ENCODE results near the gene ASTN1. TPM values are rescaled to one million over a fixed set of nuclear protein-coding genes. Genes with fewer than 3 reads are reported as not detected.

ASTN1 gene
- total and polyA plus RNA-seq, 9 of the 15 experiments (the other 6 are each of a cell fraction or from before 2014, with no cell fraction given), result 0.05 to 0.22 (median 0.18) TPM

DNA sequence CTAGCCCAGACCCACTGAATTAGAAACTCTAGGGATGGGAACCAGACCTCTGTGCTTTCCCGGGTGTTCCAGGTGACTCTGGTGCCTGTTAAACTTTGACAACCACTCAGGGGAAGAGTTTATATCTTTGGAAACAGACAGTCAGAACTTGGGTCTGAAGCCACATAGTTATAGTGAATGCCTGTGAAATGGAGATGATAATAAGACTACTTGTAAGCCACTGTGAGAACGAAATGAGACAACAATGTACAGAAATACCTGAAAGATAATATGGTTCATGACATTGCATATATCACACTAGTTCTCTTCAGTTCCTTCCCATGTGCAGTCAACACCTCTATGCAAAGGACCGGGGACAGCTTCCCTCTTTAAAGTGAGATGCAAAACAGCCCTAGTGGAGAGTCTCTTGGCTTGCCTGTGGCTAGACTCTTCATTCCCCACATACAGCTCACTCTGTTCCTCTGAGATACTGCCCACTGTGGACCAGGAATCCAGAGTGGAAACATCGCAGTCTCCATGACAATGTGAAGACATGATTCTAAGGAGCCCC, 287.5 kb downstream of the ASTN1 start (continued):
- TF ChIP-seq, protein P1, sequence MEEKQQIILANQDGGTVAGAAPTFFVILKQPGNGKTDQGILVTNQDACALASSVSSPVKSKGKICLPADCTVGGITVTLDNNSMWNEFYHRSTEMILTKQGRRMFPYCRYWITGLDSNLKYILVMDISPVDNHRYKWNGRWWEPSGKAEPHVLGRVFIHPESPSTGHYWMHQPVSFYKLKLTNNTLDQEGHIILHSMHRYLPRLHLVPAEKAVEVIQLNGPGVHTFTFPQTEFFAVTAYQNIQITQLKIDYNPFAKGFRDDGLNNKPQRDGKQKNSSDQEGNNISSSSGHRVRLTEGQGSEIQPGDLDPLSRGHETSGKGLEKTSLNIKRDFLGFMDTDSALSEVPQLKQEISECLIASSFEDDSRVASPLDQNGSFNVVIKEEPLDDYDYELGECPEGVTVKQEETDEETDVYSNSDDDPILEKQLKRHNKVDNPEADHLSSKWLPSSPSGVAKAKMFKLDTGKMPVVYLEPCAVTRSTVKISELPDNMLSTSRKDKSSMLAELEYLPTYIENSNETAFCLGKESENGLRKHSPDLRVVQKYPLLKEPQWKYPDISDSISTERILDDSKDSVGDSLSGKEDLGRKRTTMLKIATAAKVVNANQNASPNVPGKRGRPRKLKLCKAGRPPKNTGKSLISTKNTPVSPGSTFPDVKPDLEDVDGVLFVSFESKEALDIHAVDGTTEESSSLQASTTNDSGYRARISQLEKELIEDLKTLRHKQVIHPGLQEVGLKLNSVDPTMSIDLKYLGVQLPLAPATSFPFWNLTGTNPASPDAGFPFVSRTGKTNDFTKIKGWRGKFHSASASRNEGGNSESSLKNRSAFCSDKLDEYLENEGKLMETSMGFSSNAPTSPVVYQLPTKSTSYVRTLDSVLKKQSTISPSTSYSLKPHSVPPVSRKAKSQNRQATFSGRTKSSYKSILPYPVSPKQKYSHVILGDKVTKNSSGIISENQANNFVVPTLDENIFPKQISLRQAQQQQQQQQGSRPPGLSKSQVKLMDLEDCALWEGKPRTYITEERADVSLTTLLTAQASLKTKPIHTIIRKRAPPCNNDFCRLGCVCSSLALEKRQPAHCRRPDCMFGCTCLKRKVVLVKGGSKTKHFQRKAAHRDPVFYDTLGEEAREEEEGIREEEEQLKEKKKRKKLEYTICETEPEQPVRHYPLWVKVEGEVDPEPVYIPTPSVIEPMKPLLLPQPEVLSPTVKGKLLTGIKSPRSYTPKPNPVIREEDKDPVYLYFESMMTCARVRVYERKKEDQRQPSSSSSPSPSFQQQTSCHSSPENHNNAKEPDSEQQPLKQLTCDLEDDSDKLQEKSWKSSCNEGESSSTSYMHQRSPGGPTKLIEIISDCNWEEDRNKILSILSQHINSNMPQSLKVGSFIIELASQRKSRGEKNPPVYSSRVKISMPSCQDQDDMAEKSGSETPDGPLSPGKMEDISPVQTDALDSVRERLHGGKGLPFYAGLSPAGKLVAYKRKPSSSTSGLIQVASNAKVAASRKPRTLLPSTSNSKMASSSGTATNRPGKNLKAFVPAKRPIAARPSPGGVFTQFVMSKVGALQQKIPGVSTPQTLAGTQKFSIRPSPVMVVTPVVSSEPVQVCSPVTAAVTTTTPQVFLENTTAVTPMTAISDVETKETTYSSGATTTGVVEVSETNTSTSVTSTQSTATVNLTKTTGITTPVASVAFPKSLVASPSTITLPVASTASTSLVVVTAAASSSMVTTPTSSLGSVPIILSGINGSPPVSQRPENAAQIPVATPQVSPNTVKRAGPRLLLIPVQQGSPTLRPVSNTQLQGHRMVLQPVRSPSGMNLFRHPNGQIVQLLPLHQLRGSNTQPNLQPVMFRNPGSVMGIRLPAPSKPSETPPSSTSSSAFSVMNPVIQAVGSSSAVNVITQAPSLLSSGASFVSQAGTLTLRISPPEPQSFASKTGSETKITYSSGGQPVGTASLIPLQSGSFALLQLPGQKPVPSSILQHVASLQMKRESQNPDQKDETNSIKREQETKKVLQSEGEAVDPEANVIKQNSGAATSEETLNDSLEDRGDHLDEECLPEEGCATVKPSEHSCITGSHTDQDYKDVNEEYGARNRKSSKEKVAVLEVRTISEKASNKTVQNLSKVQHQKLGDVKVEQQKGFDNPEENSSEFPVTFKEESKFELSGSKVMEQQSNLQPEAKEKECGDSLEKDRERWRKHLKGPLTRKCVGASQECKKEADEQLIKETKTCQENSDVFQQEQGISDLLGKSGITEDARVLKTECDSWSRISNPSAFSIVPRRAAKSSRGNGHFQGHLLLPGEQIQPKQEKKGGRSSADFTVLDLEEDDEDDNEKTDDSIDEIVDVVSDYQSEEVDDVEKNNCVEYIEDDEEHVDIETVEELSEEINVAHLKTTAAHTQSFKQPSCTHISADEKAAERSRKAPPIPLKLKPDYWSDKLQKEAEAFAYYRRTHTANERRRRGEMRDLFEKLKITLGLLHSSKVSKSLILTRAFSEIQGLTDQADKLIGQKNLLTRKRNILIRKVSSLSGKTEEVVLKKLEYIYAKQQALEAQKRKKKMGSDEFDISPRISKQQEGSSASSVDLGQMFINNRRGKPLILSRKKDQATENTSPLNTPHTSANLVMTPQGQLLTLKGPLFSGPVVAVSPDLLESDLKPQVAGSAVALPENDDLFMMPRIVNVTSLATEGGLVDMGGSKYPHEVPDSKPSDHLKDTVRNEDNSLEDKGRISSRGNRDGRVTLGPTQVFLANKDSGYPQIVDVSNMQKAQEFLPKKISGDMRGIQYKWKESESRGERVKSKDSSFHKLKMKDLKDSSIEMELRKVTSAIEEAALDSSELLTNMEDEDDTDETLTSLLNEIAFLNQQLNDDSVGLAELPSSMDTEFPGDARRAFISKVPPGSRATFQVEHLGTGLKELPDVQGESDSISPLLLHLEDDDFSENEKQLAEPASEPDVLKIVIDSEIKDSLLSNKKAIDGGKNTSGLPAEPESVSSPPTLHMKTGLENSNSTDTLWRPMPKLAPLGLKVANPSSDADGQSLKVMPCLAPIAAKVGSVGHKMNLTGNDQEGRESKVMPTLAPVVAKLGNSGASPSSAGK (IDR thresholded peaks at IDR 0.05), result 0 out of 2 replicates have a peak, but pooled peaks have one; percentile 25
- TF ChIP-seq ZNF311 (CRISPR knock-in tag; IDR thresholded peaks at IDR 0.05), result no peak
- TF ChIP-seq, protein P2, sequence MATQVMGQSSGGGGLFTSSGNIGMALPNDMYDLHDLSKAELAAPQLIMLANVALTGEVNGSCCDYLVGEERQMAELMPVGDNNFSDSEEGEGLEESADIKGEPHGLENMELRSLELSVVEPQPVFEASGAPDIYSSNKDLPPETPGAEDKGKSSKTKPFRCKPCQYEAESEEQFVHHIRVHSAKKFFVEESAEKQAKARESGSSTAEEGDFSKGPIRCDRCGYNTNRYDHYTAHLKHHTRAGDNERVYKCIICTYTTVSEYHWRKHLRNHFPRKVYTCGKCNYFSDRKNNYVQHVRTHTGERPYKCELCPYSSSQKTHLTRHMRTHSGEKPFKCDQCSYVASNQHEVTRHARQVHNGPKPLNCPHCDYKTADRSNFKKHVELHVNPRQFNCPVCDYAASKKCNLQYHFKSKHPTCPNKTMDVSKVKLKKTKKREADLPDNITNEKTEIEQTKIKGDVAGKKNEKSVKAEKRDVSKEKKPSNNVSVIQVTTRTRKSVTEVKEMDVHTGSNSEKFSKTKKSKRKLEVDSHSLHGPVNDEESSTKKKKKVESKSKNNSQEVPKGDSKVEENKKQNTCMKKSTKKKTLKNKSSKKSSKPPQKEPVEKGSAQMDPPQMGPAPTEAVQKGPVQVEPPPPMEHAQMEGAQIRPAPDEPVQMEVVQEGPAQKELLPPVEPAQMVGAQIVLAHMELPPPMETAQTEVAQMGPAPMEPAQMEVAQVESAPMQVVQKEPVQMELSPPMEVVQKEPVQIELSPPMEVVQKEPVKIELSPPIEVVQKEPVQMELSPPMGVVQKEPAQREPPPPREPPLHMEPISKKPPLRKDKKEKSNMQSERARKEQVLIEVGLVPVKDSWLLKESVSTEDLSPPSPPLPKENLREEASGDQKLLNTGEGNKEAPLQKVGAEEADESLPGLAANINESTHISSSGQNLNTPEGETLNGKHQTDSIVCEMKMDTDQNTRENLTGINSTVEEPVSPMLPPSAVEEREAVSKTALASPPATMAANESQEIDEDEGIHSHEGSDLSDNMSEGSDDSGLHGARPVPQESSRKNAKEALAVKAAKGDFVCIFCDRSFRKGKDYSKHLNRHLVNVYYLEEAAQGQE (IDR thresholded peaks at IDR 0.05; ENCODE audit: borderline replicate concordance), result 0 out of 2 replicates have a peak, but pooled peaks have one; percentile 3
- TF ChIP-seq, protein P2 (CRISPR knock-in tag; IDR thresholded peaks at IDR 0.05; ENCODE audit: low read depth), result no peak
- no peak for TF ChIP-seq XRCC5 (IDR thresholded peaks at IDR 0.05; ENCODE audit: low read depth, low read length)
- TF ChIP-seq IRF2 (CRISPR knock-in tag; IDR thresholded peaks at IDR 0.05), result no peak
- peak in 1 of 2 experiments; percentile 8; a peak in 1 of 4 replicates for TF ChIP-seq RAD21 (CRISPR knock-in tag; conservative IDR thresholded peaks at IDR 0.05 in 1 of 2, IDR thresholded peaks at IDR 0.05 in 1 of 2)
- TF ChIP-seq SMAD4 (CRISPR knock-in tag; conservative IDR thresholded peaks at IDR 0.05), result 0 out of 2 replicates have a peak, but pooled peaks have one; percentile 29

All from K562 (cell line).